ENCODE measurements around the gene CYTIP.

The CYTIP gene

GRCh38 chr2:157443795-157444640, at the start of gene CYTIP:
TSS of gene CYTIP (minus strand) at chr2:157444089. CDS start at chr2:157444020, 69 bp downstream.
- peak; percentile 37 for DNase-seq

DNA sequence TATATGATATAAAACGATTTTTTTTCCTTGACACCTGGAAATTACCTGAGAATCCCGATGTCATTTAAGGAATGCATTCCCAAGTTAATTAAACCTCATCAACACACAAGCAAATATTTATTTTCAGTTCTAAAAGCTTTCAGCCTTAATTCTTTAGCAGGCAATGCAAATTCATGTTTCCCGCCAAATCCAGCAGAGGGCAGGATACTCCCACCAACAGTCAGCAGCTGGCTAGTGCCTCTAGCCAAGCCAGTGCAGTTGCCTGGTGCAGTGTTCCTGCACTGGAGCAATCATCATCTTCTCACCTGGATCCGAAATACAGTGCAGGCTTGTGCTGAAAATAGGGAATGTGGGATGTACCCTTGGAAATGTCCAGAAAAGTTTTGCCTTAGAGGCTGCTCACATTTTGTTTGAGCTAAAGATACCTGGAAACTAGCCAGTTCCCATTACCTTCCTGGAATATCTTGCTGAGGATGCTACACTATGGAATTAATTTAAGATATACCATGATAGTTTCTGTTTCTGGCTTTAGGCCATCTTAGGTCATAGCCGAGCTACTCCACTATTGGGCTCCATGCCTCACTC, 48.4 kb upstream of the CYTIP start:
- DNase-seq: peak; percentile 81

- DNase-seq: no peak
These were observed 46.1 kb upstream of the CYTIP start for GRCh38 chr2:157489983-157490382.

DNA sequence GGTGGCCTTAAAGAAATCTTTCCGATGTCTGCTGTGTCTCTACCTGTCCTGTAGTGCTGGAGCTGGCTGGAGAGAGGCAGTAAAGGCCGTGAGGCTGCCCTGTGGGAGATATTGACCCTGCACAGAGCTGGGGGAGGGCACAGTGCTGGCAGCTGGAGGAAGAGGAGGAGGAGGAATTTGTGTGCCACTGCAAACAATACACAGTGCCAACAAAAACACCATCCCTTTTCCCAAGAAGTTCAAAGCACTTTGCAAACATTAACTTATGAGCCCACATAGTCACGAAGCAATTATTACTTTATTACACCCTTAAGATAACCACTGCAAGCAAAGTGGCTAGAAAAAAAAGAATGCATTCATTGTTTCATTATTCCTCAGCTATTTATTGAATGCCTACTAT, 45.0 kb upstream of the CYTIP start:
- no peak for DNase-seq

GRCh38 chr2:157487747-157488146, 43.9 kb upstream of the CYTIP start:
- no peak for DNase-seq

DNA sequence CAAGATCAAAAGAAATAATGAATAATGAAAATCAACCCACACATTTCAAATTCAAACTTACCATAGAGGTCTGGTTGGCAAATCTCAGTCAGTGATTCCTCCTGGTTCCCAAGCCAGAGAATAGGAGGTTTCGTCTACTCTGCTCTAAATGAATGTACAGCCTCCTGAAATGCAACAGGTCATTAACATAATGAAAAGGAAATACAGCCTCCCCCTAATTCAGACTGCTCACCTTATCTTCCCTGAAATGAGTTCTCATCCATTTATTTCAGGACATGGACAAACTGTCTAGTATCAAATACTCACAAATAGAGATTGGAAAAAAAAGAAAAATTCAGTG, 43.4 kb upstream of the CYTIP start:
- no peak for DNase-seq

- DNase-seq: no peak
These were observed 42.8 kb upstream of the CYTIP start for GRCh38 chr2:157486596-157487270.

GRCh38 chr2:157480182-157480961, 36.5 kb upstream of the CYTIP start:
- no peak for DNase-seq

DNA sequence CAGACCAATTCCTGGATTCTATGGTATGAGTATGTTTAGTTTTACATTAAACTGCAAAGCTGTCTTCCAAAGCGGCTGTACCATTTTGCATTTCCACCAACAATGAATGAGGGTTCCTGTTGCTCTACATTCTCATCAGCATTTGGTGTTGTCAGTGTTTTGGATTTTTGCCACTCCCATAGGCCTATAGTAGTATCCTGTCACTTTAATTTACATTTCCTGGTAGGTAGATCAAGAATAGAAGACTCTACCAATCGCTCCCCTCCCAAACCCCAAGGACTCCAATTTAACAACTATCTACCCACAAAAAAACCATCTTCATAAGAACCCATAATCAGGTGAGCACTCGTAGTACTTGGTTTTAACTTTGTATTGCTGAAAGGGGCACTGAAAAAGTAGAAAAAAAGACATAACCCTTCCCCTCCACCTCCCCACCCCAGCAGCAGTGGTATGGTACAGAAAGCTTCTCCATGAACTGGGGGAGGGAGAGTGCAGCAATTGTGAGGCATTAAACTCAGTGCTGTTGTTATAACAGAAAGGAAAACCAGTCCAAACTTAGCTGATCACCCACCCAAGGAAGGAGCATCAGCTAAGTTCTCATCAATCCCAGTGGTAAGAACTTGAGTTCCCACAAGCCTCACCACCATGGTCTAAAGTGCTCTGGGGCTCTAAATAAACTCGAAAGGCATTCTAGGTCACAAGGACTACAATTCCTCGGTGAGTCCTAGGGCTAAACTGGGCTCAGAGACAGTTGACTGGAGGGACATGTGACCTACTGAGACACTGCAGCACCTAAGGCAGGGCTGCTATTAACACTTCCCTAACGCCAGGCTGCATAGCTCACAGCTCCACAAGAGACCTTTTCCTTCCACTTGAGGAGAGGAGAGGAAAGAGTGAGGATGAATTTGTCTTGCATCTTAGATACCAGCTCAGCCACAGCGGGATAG, 35.5 kb upstream of the CYTIP start:
- DNase-seq: no peak

DNA sequence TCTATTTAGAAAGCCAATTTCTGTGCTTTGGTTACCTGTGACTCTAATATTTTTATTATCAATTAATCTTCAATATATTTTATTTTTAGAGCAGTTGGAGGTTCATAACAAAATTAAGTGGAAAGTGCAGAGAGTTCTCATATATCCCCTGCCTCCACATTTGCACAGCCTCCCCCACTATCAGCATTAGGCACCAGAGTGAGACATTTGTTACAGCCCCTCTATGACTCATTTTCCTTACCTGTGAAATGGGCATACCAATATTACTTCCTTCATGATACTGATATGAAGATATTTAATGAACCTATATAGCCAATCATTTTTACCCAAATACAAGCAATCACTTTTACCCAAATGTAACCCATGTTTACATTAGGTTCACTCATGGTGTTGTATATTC, 34.0 kb upstream of the CYTIP start:
- no peak for DNase-seq

DNA sequence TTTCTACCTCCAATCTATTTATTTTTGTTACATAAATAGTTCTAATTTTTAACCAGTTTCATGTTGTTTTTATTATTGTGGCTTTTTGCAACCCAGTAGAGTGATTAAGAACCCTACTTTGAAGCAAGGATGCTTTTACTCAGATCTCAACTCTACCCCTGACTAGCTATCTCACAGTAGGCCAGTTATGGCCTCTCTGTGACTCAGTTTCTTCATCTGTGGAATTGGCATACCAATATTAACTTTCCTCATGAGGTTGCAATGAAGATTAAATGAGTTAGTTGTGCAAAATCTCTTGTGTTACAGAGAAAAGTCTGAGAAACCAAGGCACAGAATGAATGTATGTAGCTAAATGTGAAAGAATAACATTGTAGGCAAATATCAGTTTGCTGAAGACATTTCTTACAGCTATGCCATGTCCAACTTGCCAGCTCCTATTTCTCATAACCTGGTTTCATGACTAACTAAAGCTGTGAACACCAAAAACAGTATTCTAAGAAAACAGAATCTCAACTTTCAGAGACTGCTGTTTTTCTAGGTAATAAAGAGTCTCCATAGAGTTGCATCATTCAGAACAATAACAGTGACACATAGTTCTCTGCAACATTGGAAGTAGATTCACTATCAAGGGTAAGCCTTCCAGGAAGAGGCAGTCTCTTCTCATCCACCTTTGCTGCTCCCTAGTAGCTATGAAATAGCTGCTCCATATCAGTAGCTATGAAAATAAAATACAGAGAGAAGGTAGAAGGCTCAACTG, 33.2 kb upstream of the CYTIP start:
- no peak for DNase-seq

DNA sequence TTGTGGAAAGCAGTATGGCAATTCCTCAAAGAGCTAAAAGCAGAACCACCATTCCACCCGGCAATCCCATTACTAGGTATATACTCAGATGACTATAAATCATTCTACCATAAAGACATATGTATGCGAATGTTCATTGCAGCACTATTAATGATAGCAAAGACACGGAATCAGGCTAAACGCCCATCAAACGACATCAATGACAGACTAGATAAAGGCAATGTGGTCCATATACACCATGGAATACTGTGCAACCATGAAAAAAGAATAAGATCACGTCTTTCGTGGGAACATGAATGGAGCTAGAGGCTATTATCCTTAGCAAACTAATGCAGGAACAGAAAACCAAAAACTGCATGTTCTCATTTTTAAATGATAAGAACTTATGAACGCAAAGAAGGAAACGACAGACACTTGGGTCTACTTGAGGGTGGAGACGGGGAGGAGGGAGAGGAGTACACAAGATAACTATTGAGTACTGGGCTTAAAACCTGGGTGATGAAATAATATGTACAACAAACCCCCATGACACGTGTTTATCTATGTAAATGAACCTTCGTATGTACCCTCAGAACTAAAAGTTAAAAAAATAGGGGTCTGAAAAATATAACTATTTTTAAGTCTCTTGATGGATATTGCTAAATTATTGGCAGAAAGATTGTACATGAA, 32.0 kb upstream of the CYTIP start:
- DNase-seq: no peak

GRCh38 chr2:157473581-157473980, 29.7 kb upstream of the CYTIP start:
- DNase-seq: no peak

GRCh38 chr2:157471078-157471477, 27.2 kb upstream of the CYTIP start:
- DNase-seq: no peak

GRCh38 chr2:157470321-157470720, 26.4 kb upstream of the CYTIP start:
- DNase-seq: no peak

- no peak for DNase-seq
These were observed 25.8 kb upstream of the CYTIP start for GRCh38 chr2:157469726-157470125.

GRCh38 chr2:157468931-157469708, 25.2 kb upstream of the CYTIP start:
- DNase-seq: no peak

GRCh38 chr2:157466764-157467163, 22.9 kb upstream of the CYTIP start:
- DNase-seq: no peak

DNA sequence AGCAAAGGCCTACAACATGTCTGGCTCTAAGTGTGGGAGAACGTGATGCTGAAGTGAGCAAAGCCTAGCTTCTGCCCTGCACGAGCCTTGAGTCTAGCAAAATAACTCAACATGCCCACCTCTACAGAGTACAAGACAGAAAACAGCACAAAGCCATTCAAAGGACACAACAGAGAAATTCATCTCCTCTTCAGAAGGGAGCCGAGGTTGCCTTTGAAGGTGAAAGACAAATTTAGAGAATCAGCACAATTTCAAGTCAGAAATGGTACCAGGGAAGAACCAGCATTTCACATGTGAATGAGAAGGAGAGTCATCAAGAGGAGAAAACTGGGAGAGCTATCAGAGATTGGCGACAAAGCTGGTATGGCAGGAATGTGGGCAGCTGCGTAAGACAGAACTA, 21.7 kb upstream of the CYTIP start:
- DNase-seq: no peak

GRCh38 chr2:157463002-157463401, 19.1 kb upstream of the CYTIP start:
- no peak for DNase-seq

Measured in midbrain (tissue), 1 donor.